Panc1 (cell line): Measurements from ENCODE around the gene ELAVL4. TPM values are rescaled to one million over a fixed set of nuclear protein-coding genes. Genes with fewer than 3 reads are reported as not detected.

Experiments used
- ATAC-seq: fragments of 200-7000 bp; cut with Tn5 transposase; 2 replicates; pipeline ENCODE4 v1.9.1; 2020; ENCODE audit warnings: mild to moderate bottlenecking, moderate library complexity
- BruUV-seq: library from RNA; stranded (reverse); fragments of 400-500 nt; replicated peaks from 2 replicates; lab custom pipeline; 2021; lab: Mats Ljungman, UMichigan
- CTCF ChIA-PET: fragments of 300-600 bp; sonication (Branson Sonifier 250); formaldehyde crosslinking; loops from one replicate; lab custom pipeline; 2022; ENCODE audit warnings: antibody characterized with exemption; lab: Charles Lee
- POLR2A ChIA-PET: fragments of 300-600 bp; sonication (Branson Sonifier 250); formaldehyde crosslinking; loops from one replicate; lab custom pipeline; 2022; ENCODE audit warnings: antibody characterized with exemption; lab: Charles Lee
- DNase-seq: peaks from one replicate; pipeline ENCODE4 v3.0.0-alpha.2; 2010; ENCODE audit warnings: low read depth, low spot score
- H3K27ac ChIP-seq: 2 replicates; pipeline ENCODE4 v1.5.1; 2011; ENCODE audit warnings: mild to moderate bottlenecking, low read length, inconsistent platforms
- H3K27me3 ChIP-seq: fragments of 200-500 bp; sonication (Bioruptor generic); 2 replicates; pipeline ENCODE4 v1.6.0; 2014; ENCODE audit warnings: low read length, inconsistent platforms; ENCODE audit not compliant: control insufficient read depth, insufficient read depth
- H3K36me3 ChIP-seq: fragments of 200-500 bp; sonication (Bioruptor generic); 2 replicates; pipeline ENCODE4 v1.5.1; 2014; ENCODE audit warnings: inconsistent platforms, mild to moderate bottlenecking, low read length, moderate library complexity; ENCODE audit not compliant: control insufficient read depth, insufficient read depth
- H3K4me1 ChIP-seq: 2 replicates; pipeline ENCODE4 v1.5.1; 2011; ENCODE audit warnings: inconsistent platforms, mild to moderate bottlenecking, low read length, moderate library complexity; ENCODE audit not compliant: control insufficient read depth, insufficient read depth
- H3K4me3 ChIP-seq, 2 experiments: 2 replicates each; pipeline ENCODE4 v1.5.1; 2011 to 2012; ENCODE audit warnings: low read depth in 2 of 2, low read length in 2 of 2, mild to moderate bottlenecking in 2 of 2, inconsistent platforms in 1 of 2, moderate library complexity in 1 of 2
- H3K9me3 ChIP-seq: fragments of 200-500 bp; sonication (Bioruptor generic); 2 replicates; pipeline ENCODE4 v1.5.1; 2014; ENCODE audit warnings: low read depth, mild to moderate bottlenecking, inconsistent platforms, low read length, moderate library complexity; ENCODE audit not compliant: control insufficient read depth, insufficient read depth
- POLR2AphosphoS5 ChIP-seq: IDR thresholded peaks from 2 replicates; pipeline ENCODE4 v1.6.1; 2012; ENCODE audit warnings: mild to moderate bottlenecking, low read depth, low read length, moderate library complexity
- SIN3A ChIP-seq: IDR thresholded peaks from 2 replicates; pipeline ENCODE4 v1.6.1; 2012; ENCODE audit warnings: low read depth, mild to moderate bottlenecking, low read length, moderate library complexity, borderline replicate concordance; ENCODE audit not compliant: insufficient read depth
- TCF7L2 ChIP-seq: IDR thresholded peaks from 2 replicates; pipeline ENCODE4 v1.6.1; 2011; ENCODE audit warnings: mild to moderate bottlenecking, low read depth, low read length, inconsistent platforms
- in situ Hi-C: cut with HindIII; loops from 2 replicates; pipeline ENCODE4 v1.10.0; 2016; ENCODE audit warnings: low sequenced_read_pairs, low pct_unique_long_range_greater_than_20kb
- intact Hi-C: fragments of 100-400 bp; cut with micrococcal nuclease; formaldehyde crosslinking; loops from one replicate; pipeline ENCODE4 v1.10.0; 2022; ENCODE audit not compliant: unreplicated experiment
- total RNA-seq: library from RNA; stranded (reverse); gene quantifications from one replicate; pipeline ENCODE4 v1.2.1, GENCODE V29; 2021; ENCODE audit not compliant: unreplicated experiment
- TF ChIP-seq, protein P1 (sequence below), 2 experiments: IDR thresholded peaks; 2 replicates each; pipeline ENCODE4 v1.6.1; 2011 to 2012; ENCODE audit warnings: low read depth in 2 of 2, control low read depth in 1 of 2, low read length in 1 of 2, mild to moderate bottlenecking in 1 of 2, moderate library complexity in 1 of 2; ENCODE audit not compliant: insufficient read depth in 1 of 2
- TF ChIP-seq, protein P2 (sequence below): fragments of 450-650 bp; IDR thresholded peaks from 2 replicates; pipeline ENCODE4 v1.5.1; 2017; ENCODE audit warnings: mild to moderate bottlenecking

Gene ELAVL4
- total RNA-seq, 1 experiment from 2014 or later, result not detected

DNA sequence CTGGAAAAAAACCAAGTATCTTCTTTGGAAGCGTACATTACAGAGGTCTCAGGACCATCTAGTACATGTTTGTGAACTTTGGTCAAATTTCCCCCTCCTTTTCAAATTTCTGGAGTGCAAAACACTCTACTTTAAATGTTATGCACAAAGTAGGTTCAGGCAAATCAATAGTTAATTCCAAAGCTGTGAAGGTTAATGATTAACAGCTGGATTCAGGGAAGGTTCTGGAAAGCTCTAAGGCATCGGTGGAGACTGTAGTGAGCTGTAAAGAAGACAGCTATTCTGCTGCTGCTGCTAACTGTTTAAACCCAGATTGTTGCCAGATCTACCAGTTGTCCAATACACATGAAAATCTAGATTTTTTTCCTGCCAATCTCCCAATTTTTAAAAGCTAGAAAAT, 70.9 kb downstream of the ELAVL4 start:
- BruUV-seq, result no TSS peak
- no peaks in the 10 kb centered on the region; the same call in 1 of the 2 replicates for H3K27me3 ChIP-seq
- ATAC-seq, result no peak
- no peaks in the 10 kb centered on the region for H3K36me3 ChIP-seq
- H3K27ac ChIP-seq, result no peak overlapping the region
- ChIA-PET CTCF (no interaction called here), POLR2A (no interaction called here)
- TF ChIP-seq, protein P1, sequence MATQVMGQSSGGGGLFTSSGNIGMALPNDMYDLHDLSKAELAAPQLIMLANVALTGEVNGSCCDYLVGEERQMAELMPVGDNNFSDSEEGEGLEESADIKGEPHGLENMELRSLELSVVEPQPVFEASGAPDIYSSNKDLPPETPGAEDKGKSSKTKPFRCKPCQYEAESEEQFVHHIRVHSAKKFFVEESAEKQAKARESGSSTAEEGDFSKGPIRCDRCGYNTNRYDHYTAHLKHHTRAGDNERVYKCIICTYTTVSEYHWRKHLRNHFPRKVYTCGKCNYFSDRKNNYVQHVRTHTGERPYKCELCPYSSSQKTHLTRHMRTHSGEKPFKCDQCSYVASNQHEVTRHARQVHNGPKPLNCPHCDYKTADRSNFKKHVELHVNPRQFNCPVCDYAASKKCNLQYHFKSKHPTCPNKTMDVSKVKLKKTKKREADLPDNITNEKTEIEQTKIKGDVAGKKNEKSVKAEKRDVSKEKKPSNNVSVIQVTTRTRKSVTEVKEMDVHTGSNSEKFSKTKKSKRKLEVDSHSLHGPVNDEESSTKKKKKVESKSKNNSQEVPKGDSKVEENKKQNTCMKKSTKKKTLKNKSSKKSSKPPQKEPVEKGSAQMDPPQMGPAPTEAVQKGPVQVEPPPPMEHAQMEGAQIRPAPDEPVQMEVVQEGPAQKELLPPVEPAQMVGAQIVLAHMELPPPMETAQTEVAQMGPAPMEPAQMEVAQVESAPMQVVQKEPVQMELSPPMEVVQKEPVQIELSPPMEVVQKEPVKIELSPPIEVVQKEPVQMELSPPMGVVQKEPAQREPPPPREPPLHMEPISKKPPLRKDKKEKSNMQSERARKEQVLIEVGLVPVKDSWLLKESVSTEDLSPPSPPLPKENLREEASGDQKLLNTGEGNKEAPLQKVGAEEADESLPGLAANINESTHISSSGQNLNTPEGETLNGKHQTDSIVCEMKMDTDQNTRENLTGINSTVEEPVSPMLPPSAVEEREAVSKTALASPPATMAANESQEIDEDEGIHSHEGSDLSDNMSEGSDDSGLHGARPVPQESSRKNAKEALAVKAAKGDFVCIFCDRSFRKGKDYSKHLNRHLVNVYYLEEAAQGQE (IDR thresholded peaks at IDR 0.05; ENCODE audit: insufficient read depth in 1 of 2, low read depth in 2 of 2, low read length in 1 of 2), result no peak
- in situ Hi-C loops (no loop called here), intact Hi-C loops (no loop called here)
- no peaks in the 10 kb centered on the region for H3K9me3 ChIP-seq
- no peaks in the 10 kb centered on the region for H3K4me1 ChIP-seq
- H3K4me3 ChIP-seq, result no peak overlapping the region
- no peak for DNase-seq

DNA sequence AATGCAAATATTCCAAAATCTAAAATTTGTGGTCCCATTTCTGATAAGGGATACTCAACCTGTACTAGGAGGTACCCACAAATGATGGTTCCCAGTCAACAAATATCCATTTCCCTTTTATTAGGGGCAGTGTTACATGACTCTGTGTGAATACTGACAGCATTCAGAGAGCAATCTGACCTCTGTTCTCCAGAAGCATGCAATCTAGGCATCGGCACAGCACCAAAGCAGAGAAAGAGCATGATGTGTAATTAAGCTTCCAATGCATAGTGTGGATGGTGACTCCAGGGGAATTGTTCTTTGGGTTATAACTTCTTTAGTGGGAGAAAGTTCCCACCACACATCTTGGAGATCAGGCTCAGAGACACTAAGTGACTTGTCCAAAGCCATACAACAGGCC, 71.6 kb downstream of the ELAVL4 start:
- H3K4me3 ChIP-seq, result no peak overlapping the region
- ChIA-PET CTCF (no interaction called here), POLR2A (no interaction called here)
- no peaks in the 10 kb centered on the region for H3K9me3 ChIP-seq
- H3K27ac ChIP-seq, result no peak overlapping the region
- H3K4me1 ChIP-seq, result no peaks in the 10 kb centered on the region
- H3K27me3 ChIP-seq, result no peaks in the 10 kb centered on the region; the same call in 1 of the 2 replicates
- ATAC-seq, result no peak
- no peak for DNase-seq
- TF ChIP-seq SIN3A (no peak), TCF7L2 (no peak), POLR2AphosphoS5 (no peak)
- TF ChIP-seq, protein P2, sequence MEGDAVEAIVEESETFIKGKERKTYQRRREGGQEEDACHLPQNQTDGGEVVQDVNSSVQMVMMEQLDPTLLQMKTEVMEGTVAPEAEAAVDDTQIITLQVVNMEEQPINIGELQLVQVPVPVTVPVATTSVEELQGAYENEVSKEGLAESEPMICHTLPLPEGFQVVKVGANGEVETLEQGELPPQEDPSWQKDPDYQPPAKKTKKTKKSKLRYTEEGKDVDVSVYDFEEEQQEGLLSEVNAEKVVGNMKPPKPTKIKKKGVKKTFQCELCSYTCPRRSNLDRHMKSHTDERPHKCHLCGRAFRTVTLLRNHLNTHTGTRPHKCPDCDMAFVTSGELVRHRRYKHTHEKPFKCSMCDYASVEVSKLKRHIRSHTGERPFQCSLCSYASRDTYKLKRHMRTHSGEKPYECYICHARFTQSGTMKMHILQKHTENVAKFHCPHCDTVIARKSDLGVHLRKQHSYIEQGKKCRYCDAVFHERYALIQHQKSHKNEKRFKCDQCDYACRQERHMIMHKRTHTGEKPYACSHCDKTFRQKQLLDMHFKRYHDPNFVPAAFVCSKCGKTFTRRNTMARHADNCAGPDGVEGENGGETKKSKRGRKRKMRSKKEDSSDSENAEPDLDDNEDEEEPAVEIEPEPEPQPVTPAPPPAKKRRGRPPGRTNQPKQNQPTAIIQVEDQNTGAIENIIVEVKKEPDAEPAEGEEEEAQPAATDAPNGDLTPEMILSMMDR, result no peak
- TF ChIP-seq, protein P1 (IDR thresholded peaks at IDR 0.05; ENCODE audit: insufficient read depth in 1 of 2, low read depth in 2 of 2, low read length in 1 of 2), result no peak
- BruUV-seq, result no TSS peak
- intact Hi-C loops (no loop called here), in situ Hi-C loops (no loop called here)
- H3K36me3 ChIP-seq, result no peaks in the 10 kb centered on the region
